Uterus (tissue), 2 donors: Measurements from ENCODE around the gene LYSMD3.

Source experiments
- CTCF ChIP-seq, 4 experiments: fragments of 200-600 bp in 2 of 4; fragments of 450-650 bp in 2 of 4; sonication (generic) in 2 of 4; IDR thresholded peaks; one replicate each; pipeline ENCODE4 v1.5.1; 2016 to 2019; ENCODE audit warnings: antibody characterized with exemption in 4 of 4, mild to moderate bottlenecking in 2 of 4, moderate library complexity in 1 of 4
- POLR2A ChIP-seq, 2 donors: fragments of 450-650 bp; IDR thresholded peaks; one replicate each; pipeline ENCODE4 v1.6.1; 2016; ENCODE audit warnings: antibody characterized with exemption in 2 of 2, mild to moderate bottlenecking in 1 of 2, moderate library complexity in 1 of 2

- no peak for TF ChIP-seq CTCF (IDR thresholded peaks at IDR 0.05)
- TF ChIP-seq POLR2A (IDR thresholded peaks at IDR 0.05), result no peak
Measured at GRCh38 chr5:90558344-90559192, 29.2 kb upstream of the LYSMD3 start, which contains the start of gene ADGRV1.
